Trophoblast cell (in vitro differentiated cells and primary cell): ENCODE measurements around the gene MYL10.
A peak's percentile ranks its signal among the peaks of the same experiment; 100 is the strongest.
"Not testable (repeated sequence)": the region's sequence is repeated elsewhere in the genome, so short reads cannot be mapped to it uniquely, and the experiment has no call there.

Source experiments
- DNase-seq, 2 donors: peaks; one replicate each; pipeline ENCODE4 v3.0.0-alpha.2; 2016
- H2AFZ ChIP-seq: 2 replicates; pipeline ENCODE4 v1.6.1; 2013; ENCODE audit warnings: low read length, moderate library complexity, mild to moderate bottlenecking; ENCODE audit not compliant: insufficient read depth, poor library complexity
- H2AK5ac ChIP-seq: 2 replicates; pipeline ENCODE4 v1.6.1; 2013; ENCODE audit warnings: mild to moderate bottlenecking, low read length
- H2BK120ac ChIP-seq: 2 replicates; pipeline ENCODE4 v1.6.1; 2013; ENCODE audit warnings: low read length, mild to moderate bottlenecking, moderate library complexity; ENCODE audit not compliant: insufficient read depth, poor library complexity
- H2BK12ac ChIP-seq: 2 replicates; pipeline ENCODE4 v1.6.1; 2013; ENCODE audit warnings: mild to moderate bottlenecking, low read length, moderate library complexity
- H2BK5ac ChIP-seq: 2 replicates; pipeline ENCODE4 v1.6.1; 2013; ENCODE audit warnings: low read length, low read depth, moderate library complexity, mild to moderate bottlenecking; ENCODE audit not compliant: poor library complexity
- H3K14ac ChIP-seq: 2 replicates; pipeline ENCODE4 v1.6.1; 2013; ENCODE audit warnings: mild to moderate bottlenecking, low read length
- H3K18ac ChIP-seq: 2 replicates; pipeline ENCODE4 v1.6.1; 2013; ENCODE audit warnings: mild to moderate bottlenecking, low read length
- H3K23ac ChIP-seq: 2 replicates; pipeline ENCODE4 v1.6.1; 2013; ENCODE audit warnings: low read length
- H3K27ac ChIP-seq: 2 replicates; pipeline ENCODE4 v1.5.1; 2013; ENCODE audit warnings: low read depth, mild to moderate bottlenecking, inconsistent platforms, low read length, moderate library complexity
- H3K27me3 ChIP-seq: 2 replicates; pipeline ENCODE4 v1.6.1; 2013; ENCODE audit warnings: inconsistent platforms, mild to moderate bottlenecking, low read length, moderate library complexity; ENCODE audit not compliant: insufficient read depth
- H3K36me3 ChIP-seq, 2 experiments: 1 replicate in 1 of 2; 2 replicates in 1 of 2; pipeline ENCODE4 v1.6.1; 2013; ENCODE audit warnings: low read length in 2 of 2, mild to moderate bottlenecking in 2 of 2, moderate library complexity in 1 of 2; ENCODE audit not compliant: insufficient read depth in 2 of 2, control insufficient read depth in 1 of 2
- H3K4ac ChIP-seq: 2 replicates; pipeline ENCODE4 v1.6.1; 2013; ENCODE audit warnings: low read depth, mild to moderate bottlenecking, low read length, moderate library complexity
- H3K4me1 ChIP-seq, 2 experiments: 1 replicate in 1 of 2; 2 replicates in 1 of 2; pipeline ENCODE4 v1.6.1; 2013; ENCODE audit warnings: low read length in 2 of 2, mild to moderate bottlenecking in 2 of 2, moderate library complexity in 1 of 2; ENCODE audit not compliant: insufficient read depth in 2 of 2, control insufficient read depth in 1 of 2
- H3K4me2 ChIP-seq: 2 replicates; pipeline ENCODE4 v1.6.1; 2013; ENCODE audit warnings: inconsistent platforms, mild to moderate bottlenecking, low read length, moderate library complexity
- H3K4me3 ChIP-seq: 2 replicates; pipeline ENCODE4 v1.5.1; 2013; ENCODE audit warnings: mild to moderate bottlenecking, low read depth, low read length, inconsistent platforms
- H3K79me1 ChIP-seq: one replicate; pipeline ENCODE4 v1.6.1; 2013; ENCODE audit warnings: low read length
- H3K79me2 ChIP-seq: 2 replicates; pipeline ENCODE4 v1.6.1; 2013; ENCODE audit warnings: low read length, mild to moderate bottlenecking; ENCODE audit not compliant: control insufficient read depth, insufficient read depth, poor library complexity
- H3K9ac ChIP-seq: 2 replicates; pipeline ENCODE4 v1.6.1; 2013; ENCODE audit warnings: mild to moderate bottlenecking, low read length
- H3K9me3 ChIP-seq: 2 replicates; pipeline ENCODE4 v1.6.1; 2013; ENCODE audit warnings: low read depth, mild to moderate bottlenecking, control low read depth, inconsistent platforms, low read length; ENCODE audit not compliant: insufficient read depth
- H4K12ac ChIP-seq: 2 replicates; pipeline ENCODE4 v1.6.1; 2013; ENCODE audit warnings: low read depth, mild to moderate bottlenecking, low read length, moderate library complexity
- H4K8ac ChIP-seq: 2 replicates; pipeline ENCODE4 v1.6.1; 2013; ENCODE audit warnings: low read depth, mild to moderate bottlenecking, low read length, moderate library complexity
- H4K91ac ChIP-seq: one replicate; pipeline ENCODE4 v1.6.1; 2013; ENCODE audit warnings: low read depth, mild to moderate bottlenecking, low read length, moderate library complexity
- WGBS: extraction: QIAGEN DNeasy Blood & Tissue Kit; methylation state at CpG from one replicate; pipeline ENCODE4 v1.1.7; 2013; ENCODE audit warnings: missing lambda C conversion rate; ENCODE audit not compliant: insufficient read length, insufficient coverage; ENCODE audit errors: extremely low coverage; 5-methylcytosine and 5-hydroxymethylcytosine counted together

MYL10 gene

DNA sequence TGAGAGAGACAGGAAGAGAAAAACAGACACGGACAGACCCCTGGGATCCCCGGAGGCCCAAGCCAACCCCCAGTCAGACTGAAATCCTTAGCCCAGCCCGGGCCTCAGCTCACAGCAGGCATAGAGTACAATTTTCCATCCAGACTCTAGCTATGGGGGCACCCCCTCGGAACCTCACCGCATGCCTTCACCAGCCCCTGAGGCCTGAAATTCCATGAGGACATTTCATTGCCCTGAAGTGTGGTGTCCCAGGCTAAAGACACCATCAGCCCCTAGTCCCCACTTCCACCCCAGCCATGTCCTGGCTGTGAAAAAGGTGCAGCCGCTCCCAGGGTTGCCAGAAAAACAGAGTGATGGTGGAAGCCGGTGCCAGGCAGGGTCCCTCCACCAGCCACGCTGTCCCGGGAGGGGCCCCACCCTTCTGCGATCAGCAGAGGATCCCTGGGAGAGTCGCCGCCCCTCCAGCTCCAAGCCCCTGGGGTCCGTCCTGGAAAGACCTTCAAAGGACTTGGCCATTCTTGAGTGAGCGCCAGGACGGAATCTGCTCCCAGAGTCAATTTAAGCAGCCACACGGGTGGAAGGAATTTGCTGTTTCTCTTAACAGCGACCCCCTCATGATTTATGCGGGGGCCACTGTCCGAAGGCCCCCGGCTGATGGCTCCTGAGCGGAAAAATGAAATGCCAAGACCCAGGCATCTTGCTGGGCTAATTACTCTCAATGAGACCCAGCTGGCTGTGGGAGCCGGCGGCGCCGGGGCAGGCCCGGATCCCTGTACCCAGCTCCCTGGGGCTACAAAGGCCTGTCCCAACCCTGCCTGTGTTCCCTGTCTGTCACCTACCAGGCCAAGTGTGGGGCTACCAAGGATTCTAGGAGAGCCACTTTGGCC lies 23.2 kb downstream of the MYL10 start:
- no peak overlapping the region for H3K9ac ChIP-seq
- H3K79me2 ChIP-seq = no peaks in the 10 kb centered on the region
- no peak overlapping the region for H2BK5ac ChIP-seq
- H3K27me3 ChIP-seq = no peaks in the 10 kb centered on the region
- no peak overlapping the region for H3K27ac ChIP-seq
- no peak overlapping the region for H3K18ac ChIP-seq
- peak overlapping the region; percentile 51 for H4K91ac ChIP-seq
- H3K9me3 ChIP-seq = no peaks in the 10 kb centered on the region
- H2AK5ac ChIP-seq = no peak overlapping the region
- H3K36me3 ChIP-seq = no peaks in the 10 kb centered on the region
- H3K14ac ChIP-seq = no peak overlapping the region
- no peak overlapping the region for H2BK120ac ChIP-seq
- H3K4me1 ChIP-seq = peaks cover 7 to 17% of the 10 kb centered on the region in 2 experiments
- H3K79me1 ChIP-seq = no peaks in the 10 kb centered on the region
- H3K4ac ChIP-seq = no peak overlapping the region
- no peak overlapping the region for H4K12ac ChIP-seq
- DNase-seq = peak; percentile 90 to 92
- H3K4me2 ChIP-seq = no peak overlapping the region
- H4K8ac ChIP-seq = no peak overlapping the region
- no CpG with 5 or more reads among the region's 26 CpGs for WGBS
- H3K23ac ChIP-seq = no peak overlapping the region
- H2AFZ ChIP-seq = no peak overlapping the region
- H3K4me3 ChIP-seq = no peak overlapping the region
- H2BK12ac ChIP-seq = no peak overlapping the region

DNA sequence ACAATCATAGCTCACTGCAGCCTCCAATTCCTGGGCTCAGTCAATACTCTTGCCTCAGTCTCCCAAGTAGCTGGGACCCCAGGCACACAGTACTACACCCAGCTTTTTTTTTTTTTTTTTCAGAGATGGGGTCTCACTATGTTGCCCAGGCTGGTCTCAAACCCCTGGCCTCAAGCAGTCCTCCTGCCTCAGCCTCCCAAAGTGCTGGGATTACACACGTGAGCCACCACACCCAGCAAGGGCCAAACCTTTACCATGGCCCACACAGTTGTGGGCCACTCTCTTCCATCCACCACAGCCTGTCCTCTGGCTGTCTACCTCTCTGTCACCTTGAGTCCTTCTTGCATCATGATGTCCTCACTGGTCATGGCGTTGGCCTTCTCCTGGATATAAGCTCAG lies 24.2 kb downstream of the MYL10 start:
- peak; percentile 38 to 44 for DNase-seq
- H3K36me3 ChIP-seq, H2BK12ac ChIP-seq, H4K12ac ChIP-seq, H2BK5ac ChIP-seq, H3K4me2 ChIP-seq, H4K91ac ChIP-seq, H3K79me2 ChIP-seq, H3K79me1 ChIP-seq, H2AK5ac ChIP-seq, H3K9me3 ChIP-seq, H4K8ac ChIP-seq, H3K18ac ChIP-seq, H3K27ac ChIP-seq, H3K14ac ChIP-seq, H3K23ac ChIP-seq, H3K4ac ChIP-seq, H3K9ac ChIP-seq, H3K27me3 ChIP-seq, H2AFZ ChIP-seq, H2BK120ac ChIP-seq, H3K4me3 ChIP-seq: not testable (repeated sequence)
- H3K4me1 ChIP-seq = peaks cover 7 to 17% of the 10 kb centered on the region in 2 experiments
- no CpG with 5 or more reads among the region's 2 CpGs for WGBS

GRCh38 chr7:101604331-101604933 lies 24.7 kb downstream of the MYL10 start:
- Histone ChIP-seq H2AK5ac (no peak overlapping the region), H2AFZ (no peak overlapping the region), H3K4ac (no peak overlapping the region), H3K27ac (no peak overlapping the region), H3K9ac (no peak overlapping the region), H3K4me3 (no peak overlapping the region), H3K23ac (no peak overlapping the region), H3K79me2 (no peaks in the 10 kb centered on the region), H3K4me1 (peaks cover 7 to 17% of the 10 kb centered on the region in 2 experiments), H3K14ac (no peak overlapping the region), H4K12ac (no peak overlapping the region), H3K79me1 (no peaks in the 10 kb centered on the region), H2BK5ac (no peak overlapping the region), H3K4me2 (no peak overlapping the region), H3K18ac (no peak overlapping the region), H2BK12ac (no peak overlapping the region), H4K8ac (no peak overlapping the region), H3K36me3 (no peaks in the 10 kb centered on the region), H4K91ac (no peak overlapping the region), H2BK120ac (no peak overlapping the region), H3K27me3 (no peaks in the 10 kb centered on the region), H3K9me3 (no peaks in the 10 kb centered on the region)
- no CpG with 5 or more reads among the region's 5 CpGs for WGBS
- peak; percentile 50 to 61 for DNase-seq

DNA sequence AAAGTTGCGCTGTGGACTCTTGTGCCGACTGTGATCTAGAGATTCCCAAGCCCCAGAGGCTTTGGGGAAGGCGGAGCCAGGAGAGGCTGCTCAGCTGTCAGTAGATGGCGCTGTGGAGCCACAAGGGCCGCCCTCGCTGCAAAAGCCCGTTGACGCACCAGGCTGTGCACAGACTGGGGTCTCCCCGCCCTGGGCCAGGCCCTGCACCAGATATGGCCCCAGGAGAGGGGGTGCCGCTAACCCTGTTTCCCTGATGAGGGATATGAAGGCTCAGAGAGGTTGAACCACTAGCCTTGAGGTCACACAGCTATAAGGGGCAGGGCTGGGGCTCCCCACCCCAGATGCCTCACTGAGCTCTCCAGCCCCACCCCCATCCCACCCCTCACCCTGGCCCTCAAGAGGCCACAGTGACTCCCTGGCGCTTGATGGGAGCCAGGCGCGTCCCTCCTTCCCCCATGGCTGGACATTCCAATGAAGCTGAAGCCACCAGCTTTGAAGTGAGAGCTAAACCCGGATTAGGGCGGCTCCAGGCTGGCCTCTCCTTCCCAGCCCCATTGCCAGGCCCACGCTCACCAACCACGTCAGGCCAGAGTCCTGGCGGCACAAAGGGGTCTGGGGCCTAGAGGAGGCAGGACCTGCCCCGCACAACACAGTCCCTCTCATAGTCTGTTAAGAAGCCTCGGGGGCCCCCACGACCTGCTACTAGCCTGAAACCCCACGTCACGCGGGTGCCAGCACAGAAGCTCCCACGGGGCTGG lies 26.4 kb downstream of the MYL10 start:
- Histone ChIP-seq H3K9ac (no peak overlapping the region), H4K91ac (no peak overlapping the region), H2BK12ac (peak overlapping the region; percentile 41), H2AFZ (no peak overlapping the region), H3K23ac (no peak overlapping the region), H3K27ac (no peak overlapping the region), H4K8ac (peak overlapping the region; percentile 37), H2AK5ac (no peak overlapping the region), H2BK5ac (no peak overlapping the region), H3K9me3 (no peaks in the 10 kb centered on the region), H3K4me2 (no peak overlapping the region), H2BK120ac (no peak overlapping the region), H3K4me3 (no peak overlapping the region), H3K79me2 (no peaks in the 10 kb centered on the region), H3K36me3 (no peaks in the 10 kb centered on the region), H3K14ac (no peak overlapping the region), H3K79me1 (peaks cover 1% of the 10 kb centered on the region), H3K18ac (no peak overlapping the region), H4K12ac (no peak overlapping the region), H3K4me1 (peaks cover 9 to 17% of the 10 kb centered on the region in 2 experiments), H3K27me3 (no peaks in the 10 kb centered on the region), H3K4ac (no peak overlapping the region)
- DNase-seq = peak; percentile 96 to 99
- WGBS = no CpG with 5 or more reads among the region's 25 CpGs
